HS-27A (cell line): ENCODE data around the gene GABRB1.

Experiments used
- DNase-seq: peaks from one replicate; pipeline ENCODE4 v3.0.0-alpha.2; 2012; ENCODE audit warnings: low read depth, missing footprints

Gene GABRB1

DNA sequence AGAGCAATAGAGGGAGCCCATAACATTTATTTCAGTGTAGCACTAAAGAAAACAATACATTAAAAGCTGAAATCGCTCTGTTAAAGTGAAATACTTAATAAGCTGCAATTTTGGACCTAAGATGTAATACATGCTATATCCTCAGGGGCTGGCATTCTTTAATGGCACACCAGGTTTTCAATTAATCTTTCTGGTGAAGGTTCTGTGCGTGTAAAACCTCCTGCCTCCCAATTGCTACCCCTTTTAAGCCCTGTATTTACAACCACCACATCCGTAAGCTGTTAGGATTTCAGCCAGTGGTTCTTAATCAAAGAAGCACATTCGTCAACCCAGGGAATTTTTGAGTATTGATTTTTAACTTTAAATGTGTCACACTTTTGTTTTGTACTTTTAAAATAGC is 439.7 kb downstream of the GABRB1 start:
- DNase-seq = no peak

DNA sequence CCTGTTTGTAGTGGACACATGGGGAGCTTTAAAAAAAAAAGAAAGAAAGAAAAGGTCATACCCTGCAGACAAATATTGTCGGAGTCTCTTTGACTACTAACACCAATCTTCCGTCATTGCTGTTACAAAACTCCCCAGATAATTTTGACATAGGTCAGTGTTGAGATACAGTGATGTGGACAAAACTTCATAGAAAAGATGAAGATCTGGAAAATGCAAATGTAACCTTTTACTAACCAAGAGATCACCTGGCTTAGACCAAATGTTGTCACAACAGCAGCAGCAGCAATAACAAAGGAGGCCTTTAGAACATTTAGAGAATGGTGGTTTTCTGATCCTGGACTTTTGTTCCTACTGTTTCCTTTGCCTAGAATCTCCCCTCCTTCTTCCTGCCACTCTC is 440.2 kb downstream of the GABRB1 start:
- DNase-seq = no peak

DNA sequence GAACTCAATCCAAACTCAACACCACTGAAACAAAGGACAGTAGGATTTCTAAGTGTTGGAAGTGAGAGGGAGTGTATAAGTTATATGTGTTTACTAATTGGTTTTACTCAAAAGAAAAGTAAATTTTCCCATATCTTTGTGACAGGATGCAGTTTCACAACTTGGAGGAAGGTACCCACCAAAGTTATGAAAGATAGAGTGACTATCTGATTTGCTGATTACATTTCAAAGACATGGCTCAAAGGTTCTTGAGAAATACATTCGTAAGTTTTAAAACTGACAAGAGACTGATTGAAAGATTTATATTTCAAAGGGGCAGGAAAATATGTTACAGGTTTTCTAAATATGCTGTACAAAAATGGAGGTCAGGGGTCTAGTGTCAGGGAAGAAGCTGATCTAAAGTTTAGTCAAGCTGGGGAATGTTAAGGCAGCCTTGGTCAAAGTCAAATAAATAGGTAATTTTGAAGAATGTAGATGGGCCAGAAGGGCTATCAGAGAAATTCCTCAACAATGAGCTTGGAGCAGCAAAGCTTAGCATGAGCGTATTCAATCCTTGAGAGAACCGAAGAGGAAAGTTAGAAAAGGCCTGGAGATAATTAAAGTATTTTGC is 441.9 kb downstream of the GABRB1 start:
- no peak for DNase-seq

DNA sequence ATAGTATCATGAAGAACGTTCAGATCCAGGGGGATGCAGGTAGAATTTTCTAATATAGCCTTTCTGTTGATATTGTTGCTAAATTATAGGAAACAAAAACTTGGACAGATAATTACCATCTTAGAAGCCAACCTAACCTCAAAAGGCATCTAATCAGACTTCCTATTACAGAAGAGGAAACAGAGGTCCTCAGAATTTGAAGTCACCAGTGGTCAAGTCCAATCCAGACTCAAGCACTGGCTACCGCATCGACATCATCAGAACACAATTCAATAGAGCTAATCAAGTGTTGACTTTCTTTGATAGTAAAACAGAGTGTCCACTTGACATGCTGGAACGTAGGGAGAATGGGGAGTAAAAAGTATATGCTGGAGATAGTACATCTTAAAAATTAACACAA is 443.4 kb downstream of the GABRB1 start:
- no peak for DNase-seq

DNA sequence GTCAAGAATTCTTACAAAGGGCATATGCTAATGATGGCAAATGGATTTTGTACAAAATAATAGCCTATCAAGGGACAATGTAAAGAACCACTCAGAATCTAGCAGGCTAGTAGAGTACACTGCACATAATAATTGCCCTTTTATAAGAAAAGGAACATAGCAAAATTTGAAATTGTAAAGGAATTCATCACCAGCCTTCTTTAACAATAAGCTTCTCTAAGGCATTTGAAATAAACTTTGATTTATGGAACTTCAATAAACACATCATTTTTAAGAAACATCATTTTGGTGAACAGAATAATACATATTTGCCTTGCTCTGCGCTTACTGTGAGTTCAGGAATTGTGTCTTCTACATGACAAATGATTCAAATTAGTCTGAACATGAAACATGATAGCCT is 444.0 kb downstream of the GABRB1 start:
- no peak for DNase-seq
